Activated CD8-positive, alpha-beta memory T cell treated with anti-CD3 and anti-CD28 coated beads for 1 hour (primary cell): ENCODE data around the gene WDR73.
A peak's percentile ranks its signal among the peaks of the same experiment; 100 is the strongest.

ENCODE experiments used
- DNase-seq, 2 donors: peaks; one replicate each; pipeline ENCODE4 v3.0.0-alpha.2; 2020; ENCODE audit warnings: low read depth in 1 of 2; ENCODE audit errors: extremely low read depth in 1 of 2

Gene WDR73

DNA sequence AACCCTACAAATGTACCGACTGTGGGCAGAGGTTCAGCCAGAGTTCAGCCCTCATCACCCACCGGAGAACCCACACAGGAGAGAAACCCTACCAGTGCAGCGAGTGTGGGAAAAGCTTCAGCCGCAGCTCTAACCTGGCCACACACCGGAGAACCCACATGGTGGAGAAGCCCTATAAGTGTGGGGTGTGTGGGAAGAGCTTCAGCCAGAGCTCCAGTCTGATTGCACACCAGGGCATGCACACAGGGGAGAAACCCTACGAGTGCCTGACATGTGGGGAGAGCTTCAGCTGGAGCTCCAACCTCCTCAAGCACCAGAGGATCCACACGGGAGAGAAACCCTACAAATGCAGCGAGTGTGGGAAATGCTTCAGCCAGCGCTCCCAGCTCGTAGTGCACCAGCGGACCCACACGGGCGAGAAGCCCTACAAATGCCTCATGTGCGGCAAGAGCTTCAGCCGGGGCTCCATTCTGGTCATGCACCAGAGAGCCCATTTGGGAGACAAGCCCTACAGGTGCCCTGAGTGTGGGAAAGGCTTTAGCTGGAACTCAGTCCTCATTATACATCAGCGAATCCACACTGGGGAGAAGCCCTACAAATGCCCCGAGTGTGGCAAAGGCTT is 32.6 kb downstream of the WDR73 start:
- DNase-seq: no peak

DNA sequence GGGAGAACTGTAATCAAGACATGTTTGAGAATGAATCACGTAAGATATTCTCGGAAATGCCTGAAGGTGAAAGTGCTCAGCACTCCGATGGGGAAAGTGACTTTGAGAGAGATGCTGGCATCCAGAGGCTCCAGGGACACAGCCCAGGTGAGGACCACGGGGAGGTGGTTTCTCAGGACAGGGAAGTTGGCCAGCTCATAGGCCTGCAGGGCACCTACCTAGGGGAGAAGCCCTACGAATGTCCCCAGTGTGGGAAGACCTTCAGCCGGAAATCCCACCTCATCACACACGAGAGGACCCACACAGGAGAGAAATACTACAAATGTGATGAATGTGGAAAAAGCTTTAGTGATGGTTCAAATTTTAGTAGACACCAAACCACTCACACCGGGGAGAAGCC is 33.5 kb downstream of the WDR73 start:
- no peak for DNase-seq

DNA sequence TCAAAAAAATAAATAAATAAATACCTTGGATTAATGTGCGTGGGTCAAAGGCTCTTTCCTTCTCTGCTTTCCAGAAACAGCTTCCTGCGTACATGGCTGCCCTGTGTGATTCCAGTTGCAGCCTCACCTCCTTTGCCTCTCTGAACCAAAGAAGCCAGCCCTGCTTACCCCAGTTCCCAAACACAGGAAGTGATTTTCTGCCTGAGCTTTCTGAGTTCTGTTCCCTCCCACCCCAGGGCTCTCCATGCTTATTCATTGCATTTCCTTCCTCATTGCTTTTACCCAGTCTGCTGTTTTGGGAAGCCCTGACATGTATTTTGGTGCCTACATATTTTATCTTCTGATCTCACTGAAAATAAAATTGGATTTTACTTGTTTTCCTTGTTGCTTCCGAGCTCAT is 37.8 kb downstream of the WDR73 start:
- no peak for DNase-seq

DNA sequence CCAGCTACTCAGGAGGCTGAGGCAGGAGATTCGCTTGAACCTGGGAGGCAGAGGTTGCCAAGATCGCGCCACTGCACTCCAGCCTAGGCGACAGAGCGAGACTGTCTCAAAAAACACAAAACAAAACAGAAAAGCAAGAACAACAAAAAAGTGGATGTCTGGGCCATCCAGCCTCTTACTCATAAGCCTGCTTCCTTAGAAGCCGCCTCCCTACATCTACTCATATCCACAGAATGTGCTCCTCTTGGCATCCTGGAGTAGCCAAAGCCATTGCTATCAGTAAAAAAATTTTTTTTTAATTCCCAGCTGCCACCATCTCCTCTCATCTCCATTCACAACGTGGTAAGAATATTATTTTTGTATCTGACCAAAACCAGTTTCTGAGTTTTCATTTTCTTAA is 42.5 kb downstream of the WDR73 start:
- DNase-seq: no peak

DNA sequence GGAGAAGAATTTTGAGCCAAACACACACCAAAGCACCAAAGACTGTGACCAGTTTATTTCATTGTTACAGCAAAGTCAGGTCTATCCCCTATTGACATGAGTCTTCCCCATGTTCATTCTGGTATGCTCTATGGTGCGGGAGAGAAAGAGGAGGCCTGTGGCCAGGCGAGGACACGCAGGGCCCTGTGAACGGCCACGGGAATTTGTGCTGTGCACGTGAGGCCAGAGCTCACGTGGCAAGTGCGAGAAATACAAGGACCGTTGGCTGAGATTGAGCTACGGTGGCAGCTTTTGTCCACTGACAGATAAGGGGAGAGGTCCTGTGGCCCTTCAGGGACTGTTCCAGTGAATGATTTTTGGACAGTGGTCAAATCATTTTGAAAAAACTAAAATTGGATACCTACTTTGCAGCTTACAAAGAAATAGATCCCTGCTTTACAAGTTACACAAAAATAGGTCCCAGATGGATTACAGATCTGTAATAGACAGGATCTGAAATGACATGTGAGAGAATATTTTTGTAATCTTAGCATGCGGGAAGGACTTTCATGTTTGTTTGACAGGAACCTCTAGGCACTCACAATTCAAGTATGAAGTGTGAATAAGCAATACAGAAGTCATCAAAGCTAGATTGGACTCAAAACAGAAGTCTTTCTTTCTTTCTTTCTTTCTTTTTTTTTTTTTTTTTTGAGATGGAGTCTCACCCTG is 44.1 kb downstream of the WDR73 start:
- DNase-seq: no peak

DNA sequence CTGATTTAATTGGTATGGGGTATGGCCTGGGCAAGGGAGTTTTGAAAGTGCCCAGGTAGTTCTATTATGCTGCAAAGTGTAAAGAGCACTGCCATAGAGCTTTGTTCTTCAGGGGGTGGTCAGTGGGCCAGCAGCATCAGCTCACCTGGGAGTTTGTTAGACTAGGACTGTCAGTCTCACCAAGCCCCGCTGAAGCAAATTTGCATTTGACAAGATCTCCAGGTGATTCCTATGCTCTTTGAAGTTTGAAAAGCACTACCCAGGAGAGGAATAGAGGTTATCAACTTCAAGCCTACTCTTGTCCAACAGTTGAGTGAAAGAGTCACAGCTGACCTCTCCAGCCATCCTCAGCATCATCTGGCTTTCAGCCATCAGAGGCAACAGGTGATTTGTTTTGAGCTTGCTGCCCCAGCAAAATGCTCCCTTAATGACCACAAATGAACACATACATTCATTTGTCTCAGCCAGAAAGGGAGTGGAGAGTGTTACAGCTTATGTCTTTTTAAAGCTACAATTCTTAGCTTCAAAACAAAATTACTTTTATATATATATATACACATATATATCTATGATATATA is 45.3 kb downstream of the WDR73 start:
- no peak for DNase-seq

DNA sequence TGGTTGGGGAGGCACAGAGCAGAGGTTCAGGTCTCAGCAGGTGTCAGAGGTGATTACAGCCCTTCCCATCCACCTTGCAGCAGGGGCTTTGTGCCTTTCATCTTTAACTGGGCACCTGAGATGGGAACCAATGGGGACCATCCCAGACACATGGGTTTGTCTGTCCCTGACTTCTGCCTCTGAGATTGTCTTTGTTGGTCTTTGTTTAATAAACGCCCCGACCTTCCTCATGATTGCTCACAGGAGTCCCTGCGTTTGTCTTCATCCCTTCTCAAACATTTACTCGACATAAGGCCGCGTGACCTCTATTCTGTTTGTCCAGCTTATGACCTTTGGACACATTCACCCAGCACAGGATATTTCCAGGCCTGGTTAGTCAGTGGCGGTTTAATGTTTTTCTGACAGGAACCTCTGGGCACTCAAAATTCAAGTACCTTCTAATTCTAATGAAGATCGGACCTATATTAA is 47.4 kb downstream of the WDR73 start:
- DNase-seq: no peak

DNA sequence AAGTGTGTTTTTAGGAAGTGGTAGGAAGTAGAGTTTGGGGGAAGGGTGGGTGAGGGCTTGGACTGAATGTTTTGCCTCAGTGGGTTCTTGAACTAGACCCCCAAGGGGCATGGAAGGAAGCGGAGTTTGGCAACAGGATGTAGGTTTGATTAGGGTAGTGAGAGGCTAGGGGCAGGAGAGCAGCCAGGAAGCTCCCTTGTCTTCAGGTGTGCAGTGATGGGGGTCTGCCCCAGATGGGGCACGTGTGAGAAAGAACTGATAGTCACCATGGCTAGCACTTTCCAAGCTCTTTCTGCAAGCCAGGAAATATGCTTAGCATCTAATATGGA is 48.6 kb downstream of the WDR73 start:
- DNase-seq: no peak

DNA sequence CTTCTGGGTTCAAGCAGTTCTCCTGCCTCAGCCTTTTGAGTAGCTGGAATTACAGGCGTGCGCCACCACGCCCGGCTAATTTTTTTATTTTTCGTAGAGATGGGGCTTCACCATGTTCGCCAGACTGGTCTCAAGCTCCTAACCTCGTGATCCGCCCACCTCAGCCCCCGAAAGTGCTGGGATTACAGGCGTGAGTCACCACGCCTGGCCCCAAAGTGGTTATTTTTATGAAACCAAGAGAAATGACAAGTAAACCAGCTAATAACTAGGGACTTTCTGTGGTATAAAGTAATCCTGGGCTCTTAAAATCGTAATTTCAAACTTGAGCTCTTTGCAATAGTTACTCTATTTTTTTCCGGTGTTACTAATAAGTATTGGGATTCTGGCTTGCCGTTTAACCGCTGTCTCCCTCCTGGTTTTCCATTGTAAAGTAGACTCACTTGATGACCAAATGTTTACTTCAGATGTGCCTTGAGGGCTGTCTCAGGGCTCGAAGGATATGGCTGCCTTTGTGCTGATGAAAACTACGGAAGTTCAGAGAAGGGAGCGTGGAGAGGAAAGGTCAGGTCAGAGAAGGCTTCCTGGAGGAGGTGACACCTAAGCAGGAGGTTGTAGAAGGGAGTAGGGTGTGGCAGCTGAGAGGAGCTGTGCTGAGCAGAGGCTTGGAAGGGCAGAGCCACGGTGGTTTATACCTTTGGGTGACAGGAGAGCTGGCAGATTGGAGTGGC is 49.1 kb downstream of the WDR73 start:
- DNase-seq: no peak

DNA sequence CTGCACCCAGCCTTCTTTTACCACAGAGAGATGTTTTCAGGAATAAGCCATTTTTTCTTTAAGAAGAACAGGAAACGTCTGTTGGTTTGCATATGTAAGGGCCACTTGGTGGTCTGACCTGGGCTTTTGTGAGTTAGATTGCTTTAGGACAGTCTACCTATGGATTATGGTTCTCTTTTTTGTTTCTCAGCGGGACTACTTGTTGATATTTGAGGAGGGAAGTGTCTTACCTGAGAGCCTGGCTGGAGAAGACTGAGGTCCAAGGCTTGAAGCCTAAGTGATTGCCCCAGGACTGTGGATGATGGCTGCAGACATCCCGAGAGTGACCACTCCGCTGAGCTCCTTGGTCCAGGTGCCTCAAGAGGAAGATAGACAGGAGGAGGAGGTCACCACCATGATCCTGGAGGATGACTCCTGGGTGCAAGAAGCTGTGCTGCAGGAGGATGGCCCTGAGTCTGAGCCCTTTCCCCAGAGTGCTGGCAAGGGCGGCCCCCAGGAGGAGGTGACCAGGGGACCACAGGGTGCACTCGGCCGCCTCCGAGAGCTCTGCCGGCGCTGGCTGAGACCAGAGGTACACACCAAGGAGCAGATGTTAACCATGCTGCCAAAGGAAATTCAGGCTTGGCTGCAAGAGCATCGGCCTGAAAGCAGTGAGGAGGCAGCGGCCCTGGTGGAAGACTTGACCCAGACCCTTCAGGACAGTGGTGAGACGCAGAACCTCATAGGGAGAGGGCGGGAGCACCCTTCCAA is 50.3 kb downstream of the WDR73 start:
- no peak for DNase-seq

DNA sequence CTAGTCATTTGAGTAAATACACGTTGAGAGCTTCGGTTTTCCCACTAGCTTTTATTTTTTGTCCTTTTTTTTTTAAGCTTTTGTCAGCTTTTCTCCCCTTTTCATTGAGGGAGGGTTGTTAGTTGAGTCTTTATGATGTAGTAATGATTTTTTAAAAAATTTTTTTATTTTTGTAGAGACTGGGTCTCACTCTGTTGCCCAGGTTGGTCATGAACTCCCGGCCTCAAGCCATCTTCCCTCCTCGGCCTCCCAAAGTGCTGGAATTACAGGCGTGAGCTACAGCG is 52.6 kb downstream of the WDR73 start:
- DNase-seq: no peak

DNA sequence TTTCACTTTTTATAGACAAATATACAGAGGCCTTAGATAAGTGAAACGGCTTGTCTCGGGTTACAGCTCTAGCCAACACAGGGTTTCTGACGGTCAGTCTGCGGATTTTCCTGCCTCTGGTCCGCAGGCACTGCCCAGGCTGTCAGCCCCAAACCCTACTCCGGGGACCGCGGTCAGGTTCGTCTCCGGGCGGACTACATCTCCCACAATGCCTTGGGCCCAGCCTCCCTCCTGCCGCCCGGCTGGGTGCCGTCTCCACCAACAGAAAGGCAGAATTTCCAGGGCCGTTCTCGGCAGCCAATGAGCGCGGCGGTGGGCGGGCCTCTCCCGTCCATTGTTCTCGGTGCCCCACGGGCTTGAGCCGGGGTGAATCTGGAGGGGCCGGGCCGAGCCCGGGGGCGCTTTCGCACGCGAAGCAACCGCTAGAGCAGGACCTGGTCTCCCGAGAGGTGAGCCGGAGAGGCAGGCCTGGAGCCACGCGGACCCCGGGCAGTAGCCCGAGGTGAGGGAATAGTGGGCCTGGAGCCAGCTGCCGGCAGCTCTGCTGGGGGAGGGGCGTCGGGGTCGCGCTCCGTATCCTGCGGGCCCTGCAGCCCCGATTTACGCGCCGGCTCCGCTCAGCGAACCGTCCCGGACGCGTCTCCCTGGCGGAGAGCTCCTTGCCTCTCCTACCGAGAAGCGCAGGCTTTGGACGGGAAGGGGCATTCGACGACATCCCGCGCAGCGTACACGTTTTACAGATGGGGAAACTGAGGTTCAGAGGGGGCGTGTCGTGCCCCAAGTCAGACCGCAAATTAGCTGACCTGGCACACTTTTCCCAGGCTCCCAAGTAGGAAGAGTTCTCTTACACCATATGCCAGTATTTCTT is 53.2 kb downstream of the WDR73 start, which contains the start of gene ZSCAN2:
ZSCAN2 (plus strand) TSS at position 323 of the 868 bp plus-strand sequence. CDS start 2,919 bp downstream, outside the sequence.
- DNase-seq: peak; percentile 76 to 87

DNA sequence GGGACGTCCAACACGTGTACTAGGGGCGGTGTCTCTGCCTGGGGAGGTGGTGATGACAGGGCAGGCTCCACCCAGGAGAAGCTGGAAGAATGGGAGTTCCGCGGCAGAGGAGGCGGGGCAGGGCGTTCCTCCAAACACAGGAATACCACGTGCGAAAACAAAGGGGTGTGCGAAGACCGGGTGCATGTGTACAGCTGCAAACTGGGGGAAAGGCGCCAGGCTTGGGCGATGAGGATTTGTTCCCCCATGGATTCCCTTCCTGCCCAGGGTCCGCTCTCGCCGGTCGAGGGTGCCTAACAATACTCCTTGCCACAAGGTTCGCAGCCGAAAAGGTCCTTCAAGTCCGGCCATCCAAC is 53.8 kb downstream of the WDR73 start:
- DNase-seq: peak in 1 of 2 donors; percentile 11

DNA sequence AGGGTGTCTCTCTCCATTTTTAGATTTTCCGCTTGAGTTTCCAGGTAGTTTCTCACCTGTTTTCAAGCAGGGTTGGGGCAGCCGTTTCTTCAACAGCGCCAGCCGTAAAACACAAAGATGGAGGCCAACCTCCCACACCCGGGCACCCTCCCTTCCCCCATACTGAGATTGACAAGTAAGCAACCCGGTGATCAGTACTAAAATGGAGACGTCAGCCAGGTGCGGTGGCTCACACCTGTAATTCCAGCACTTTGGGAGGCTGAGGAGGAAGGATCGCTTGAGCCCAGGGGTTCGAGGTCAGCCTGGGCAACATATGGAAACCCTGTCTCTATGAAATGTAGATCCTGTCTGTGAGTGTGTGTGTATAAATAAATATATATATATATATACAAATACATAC is 54.2 kb downstream of the WDR73 start:
- DNase-seq: no peak

DNA sequence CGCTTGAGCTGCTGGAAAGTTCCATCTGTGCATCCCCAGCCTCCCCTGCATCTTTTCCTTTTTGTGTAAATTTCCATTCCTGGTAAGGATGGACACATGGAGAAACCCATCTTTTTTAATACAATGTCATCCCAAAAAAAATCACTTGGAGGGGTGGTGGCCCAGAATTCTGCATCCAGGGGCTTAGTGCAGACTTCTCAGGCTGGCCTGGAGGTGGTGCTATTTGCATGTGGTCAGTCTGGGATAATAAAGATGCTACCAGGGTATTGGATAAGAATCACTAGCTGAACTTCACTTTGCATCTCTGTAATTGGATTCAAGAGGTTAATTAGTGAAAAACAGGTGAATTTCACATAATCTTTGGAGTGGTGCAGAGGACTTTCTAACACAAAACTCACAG is 55.1 kb downstream of the WDR73 start:
- no peak for DNase-seq

DNA sequence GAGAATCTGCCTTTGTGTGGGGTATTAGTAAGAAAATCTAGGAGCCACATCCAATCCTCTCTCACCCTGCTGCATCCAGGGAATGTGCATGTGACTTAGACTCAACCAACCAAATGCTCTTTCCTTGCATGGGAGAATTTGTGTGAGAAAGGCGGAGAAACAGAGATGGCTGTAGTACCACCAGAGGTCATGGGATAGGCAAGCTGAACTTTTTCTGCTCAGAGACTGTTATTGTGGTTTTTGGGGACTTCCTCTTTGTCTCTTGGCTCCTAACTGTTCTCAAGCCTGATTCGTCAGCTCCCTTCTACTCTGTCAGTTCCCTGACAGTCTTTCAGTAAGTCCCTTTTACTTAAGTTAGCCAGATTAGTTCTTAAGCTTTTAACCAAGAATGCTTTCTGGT is 55.8 kb downstream of the WDR73 start:
- no peak for DNase-seq

DNA sequence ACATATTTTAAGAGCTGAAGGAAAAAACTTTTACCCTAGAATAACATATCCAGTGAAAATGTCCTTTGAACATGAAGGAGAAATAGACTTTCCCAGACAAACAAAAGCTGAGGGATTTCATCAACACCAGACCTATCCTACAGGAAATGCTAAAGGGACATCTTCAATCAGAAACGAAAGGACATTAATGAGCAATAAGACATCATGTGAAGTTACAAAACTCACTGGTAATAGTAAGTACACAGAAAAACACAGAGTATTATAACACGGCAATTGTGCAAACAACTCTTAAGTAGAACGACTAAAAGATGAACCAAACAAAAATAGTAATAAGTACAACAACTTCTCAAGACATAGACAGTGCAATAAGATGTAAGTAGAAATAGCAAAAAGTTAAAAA is 56.8 kb downstream of the WDR73 start:
- no peak for DNase-seq

DNA sequence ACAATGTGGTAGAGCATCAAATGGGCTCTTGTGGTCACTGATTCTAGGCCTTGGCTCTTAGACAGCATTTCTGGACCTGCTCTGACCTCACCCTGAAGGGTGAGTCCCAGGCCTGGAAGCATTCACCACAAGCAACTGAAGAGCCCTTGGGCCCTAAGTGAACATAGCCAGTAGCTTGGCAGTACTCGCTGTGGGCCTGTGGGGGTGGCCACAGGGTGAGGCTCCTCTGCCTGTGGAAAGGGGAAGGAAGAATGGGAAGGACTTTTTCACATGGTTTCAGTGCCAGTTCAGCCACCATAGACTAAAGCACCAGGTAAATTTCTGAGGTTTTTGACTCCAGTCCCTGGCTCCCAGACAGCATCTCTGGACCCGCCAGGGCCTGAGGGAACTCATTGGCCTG is 58.4 kb downstream of the WDR73 start:
- no peak for DNase-seq

DNA sequence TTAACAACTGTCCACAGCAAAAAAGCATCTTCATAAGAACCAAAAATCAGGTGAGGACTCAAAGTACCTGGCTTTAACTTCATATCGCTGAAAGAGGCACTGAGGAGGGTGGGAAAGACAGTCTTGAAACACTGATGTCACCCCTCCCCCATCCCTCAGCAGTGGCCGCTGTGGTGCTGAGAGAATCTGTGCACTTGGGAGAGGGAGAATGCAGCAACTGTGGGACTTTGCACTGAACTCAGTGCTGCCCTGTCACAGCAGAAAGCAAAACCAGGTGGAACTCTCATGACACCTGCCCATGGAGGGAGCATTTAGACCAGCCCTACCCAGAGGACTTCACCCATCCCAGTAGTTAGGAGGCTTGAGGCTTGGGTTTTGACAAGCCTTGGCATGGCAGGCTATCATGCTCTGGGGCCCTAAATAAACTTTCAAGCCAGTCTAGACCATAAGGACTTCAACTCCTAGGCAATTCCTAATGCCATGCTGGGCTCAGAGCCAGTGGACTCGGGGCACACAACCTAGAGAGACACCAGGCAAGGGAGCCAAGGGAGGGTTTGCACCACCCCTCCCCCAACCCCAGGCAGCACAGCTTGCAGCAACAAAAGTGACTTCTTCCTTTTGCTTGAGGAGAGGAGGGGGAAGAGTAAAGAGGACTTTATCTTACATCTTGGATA is 59.3 kb downstream of the WDR73 start:
- no peak for DNase-seq

DNA sequence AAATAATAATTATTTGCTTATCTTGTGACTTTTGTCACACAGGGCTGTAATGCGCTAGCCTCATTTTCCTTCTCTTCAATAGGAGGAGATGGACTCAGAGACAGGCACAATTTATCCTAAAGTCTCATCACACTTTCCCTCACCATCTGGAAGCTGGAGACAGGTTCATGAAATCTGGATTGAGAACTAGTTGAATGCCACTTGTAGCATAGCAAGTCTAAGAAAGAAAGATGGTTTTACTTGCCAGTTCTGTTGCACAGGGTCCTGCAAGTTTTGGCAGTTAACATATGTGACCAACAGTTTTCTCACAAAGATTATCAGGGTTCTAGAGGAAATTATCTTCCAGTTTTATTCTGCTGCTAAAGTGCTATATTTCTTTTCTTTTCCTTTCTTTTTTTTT is 62.3 kb downstream of the WDR73 start:
- DNase-seq: no peak
